MM.1S (cell line): ENCODE results near the gene OBSL1.

Source experiments
- EZH2phosphoT487 ChIP-seq: fragments of 300-600 bp; sonication (generic); IDR thresholded peaks from 2 replicates; pipeline ENCODE4 v1.6.1; 2018; ENCODE audit warnings: antibody characterized with exemption, low read length
- TF ChIP-seq, protein P1 (sequence below): fragments of 300-600 bp; sonication (generic); IDR thresholded peaks from 2 replicates; pipeline ENCODE4 v1.5.1; 2016; ENCODE audit warnings: antibody characterized with exemption, low read length, mixed read lengths

DNA sequence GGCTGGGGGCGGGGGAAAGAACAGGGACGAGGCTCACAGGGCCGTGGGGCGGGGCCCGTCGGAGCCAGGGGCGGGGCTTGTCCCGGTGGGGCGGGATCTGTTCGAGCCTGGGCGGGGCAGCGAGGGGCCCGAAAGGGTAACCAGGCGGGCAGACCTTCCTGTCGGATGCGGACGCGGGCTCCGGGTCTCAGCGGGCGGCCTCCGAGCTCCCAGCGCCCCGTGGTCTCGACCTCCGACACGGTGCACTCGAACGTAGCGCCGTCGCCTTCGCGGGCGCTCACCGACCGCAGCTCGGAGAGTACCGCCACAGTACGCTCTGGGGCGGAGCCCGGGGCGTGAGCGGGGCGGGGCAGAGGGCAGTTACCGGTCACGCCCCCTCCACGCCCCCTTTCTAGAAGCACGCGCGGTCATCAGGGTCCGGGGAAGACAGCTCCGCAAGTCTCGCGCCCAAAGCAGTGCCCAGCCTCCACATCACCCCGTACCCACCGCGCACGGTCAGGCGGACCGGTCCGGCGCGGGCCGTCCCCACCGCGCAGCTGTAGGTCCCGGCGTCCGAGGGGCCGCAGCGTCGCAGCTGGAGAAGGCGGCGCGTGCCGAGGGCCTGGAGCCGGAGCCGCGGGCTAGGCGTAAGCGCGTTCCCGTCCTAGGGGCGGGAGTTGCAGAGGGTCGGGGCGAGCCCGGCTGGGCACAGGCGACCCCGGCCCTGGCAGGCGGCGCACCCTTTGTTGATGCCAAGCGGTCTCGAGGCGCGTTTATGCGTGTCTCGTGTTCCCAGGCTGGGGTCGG lies 18.8 kb downstream of the OBSL1 start:
- TF ChIP-seq, protein P1, sequence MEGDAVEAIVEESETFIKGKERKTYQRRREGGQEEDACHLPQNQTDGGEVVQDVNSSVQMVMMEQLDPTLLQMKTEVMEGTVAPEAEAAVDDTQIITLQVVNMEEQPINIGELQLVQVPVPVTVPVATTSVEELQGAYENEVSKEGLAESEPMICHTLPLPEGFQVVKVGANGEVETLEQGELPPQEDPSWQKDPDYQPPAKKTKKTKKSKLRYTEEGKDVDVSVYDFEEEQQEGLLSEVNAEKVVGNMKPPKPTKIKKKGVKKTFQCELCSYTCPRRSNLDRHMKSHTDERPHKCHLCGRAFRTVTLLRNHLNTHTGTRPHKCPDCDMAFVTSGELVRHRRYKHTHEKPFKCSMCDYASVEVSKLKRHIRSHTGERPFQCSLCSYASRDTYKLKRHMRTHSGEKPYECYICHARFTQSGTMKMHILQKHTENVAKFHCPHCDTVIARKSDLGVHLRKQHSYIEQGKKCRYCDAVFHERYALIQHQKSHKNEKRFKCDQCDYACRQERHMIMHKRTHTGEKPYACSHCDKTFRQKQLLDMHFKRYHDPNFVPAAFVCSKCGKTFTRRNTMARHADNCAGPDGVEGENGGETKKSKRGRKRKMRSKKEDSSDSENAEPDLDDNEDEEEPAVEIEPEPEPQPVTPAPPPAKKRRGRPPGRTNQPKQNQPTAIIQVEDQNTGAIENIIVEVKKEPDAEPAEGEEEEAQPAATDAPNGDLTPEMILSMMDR = no peak
- no peak for TF ChIP-seq EZH2phosphoT487
